Measurements from ENCODE around the gene ASB4. TPM values are rescaled to one million over a fixed set of nuclear protein-coding genes. Genes with fewer than 3 reads are reported as not detected.

ASB4 gene
- total RNA-seq, 1 donor from 2014 or later, result 0.11 TPM

- Histone ChIP-seq H3K9me3 (no peaks in the 10 kb centered on the region), H3K36me3 (no peaks in the 10 kb centered on the region), H3K4me3 (no peak overlapping the region), H3K27ac (no peak overlapping the region), H3K4me1 (no peaks in the 10 kb centered on the region), H3K27me3 (no peaks in the 10 kb centered on the region)
- intact Hi-C loops (cut with DNase I), result loop anchor here (10.0 kb wide), 1 partner anchor 359 kb away; no protein-coding TSS in a partner anchor
- TF ChIP-seq, protein P1, sequence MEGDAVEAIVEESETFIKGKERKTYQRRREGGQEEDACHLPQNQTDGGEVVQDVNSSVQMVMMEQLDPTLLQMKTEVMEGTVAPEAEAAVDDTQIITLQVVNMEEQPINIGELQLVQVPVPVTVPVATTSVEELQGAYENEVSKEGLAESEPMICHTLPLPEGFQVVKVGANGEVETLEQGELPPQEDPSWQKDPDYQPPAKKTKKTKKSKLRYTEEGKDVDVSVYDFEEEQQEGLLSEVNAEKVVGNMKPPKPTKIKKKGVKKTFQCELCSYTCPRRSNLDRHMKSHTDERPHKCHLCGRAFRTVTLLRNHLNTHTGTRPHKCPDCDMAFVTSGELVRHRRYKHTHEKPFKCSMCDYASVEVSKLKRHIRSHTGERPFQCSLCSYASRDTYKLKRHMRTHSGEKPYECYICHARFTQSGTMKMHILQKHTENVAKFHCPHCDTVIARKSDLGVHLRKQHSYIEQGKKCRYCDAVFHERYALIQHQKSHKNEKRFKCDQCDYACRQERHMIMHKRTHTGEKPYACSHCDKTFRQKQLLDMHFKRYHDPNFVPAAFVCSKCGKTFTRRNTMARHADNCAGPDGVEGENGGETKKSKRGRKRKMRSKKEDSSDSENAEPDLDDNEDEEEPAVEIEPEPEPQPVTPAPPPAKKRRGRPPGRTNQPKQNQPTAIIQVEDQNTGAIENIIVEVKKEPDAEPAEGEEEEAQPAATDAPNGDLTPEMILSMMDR (IDR thresholded peaks at IDR 0.05), result no peak
- no peak for DNase-seq (ENCODE audit: low spot score in 2 of 2)
These were observed 39.8 kb downstream of the ASB4 start for GRCh38 chr7:95525503-95525902.

- intact Hi-C loops (cut with DNase I), result loop anchor here (2.0 to 10.0 kb wide), 2 partner anchors 19 to 359 kb away; no protein-coding TSS in a partner anchor
- Histone ChIP-seq H3K4me1 (no peaks in the 10 kb centered on the region), H3K36me3 (no peaks in the 10 kb centered on the region), H3K9me3 (no peaks in the 10 kb centered on the region), H3K4me3 (no peak overlapping the region), H3K27ac (no peak overlapping the region), H3K27me3 (no peaks in the 10 kb centered on the region)
- no peak for DNase-seq (ENCODE audit: low spot score in 2 of 2)
- TF ChIP-seq, protein P1 (IDR thresholded peaks at IDR 0.05), result no peak
These were observed 40.5 kb downstream of the ASB4 start for GRCh38 chr7:95526128-95526738.

- Histone ChIP-seq H3K36me3 (no peaks in the 10 kb centered on the region), H3K27ac (no peak overlapping the region), H3K9me3 (no peaks in the 10 kb centered on the region), H3K27me3 (no peaks in the 10 kb centered on the region), H3K4me3 (no peak overlapping the region), H3K4me1 (no peaks in the 10 kb centered on the region)
- peak in 1 of 2 donors; percentile 69 for DNase-seq (ENCODE audit: low spot score in 2 of 2)
- TF ChIP-seq, protein P1 (IDR thresholded peaks at IDR 0.05), result peak; percentile 69 to 90 (median 78)
- intact Hi-C loops (cut with DNase I), result loop anchor here (1.0 to 10.0 kb wide), 4 partner anchors 18 to 358 kb away; no protein-coding TSS in a partner anchor
These were observed 41.5 kb downstream of the ASB4 start for GRCh38 chr7:95527033-95527775.

- TF ChIP-seq, protein P1 (IDR thresholded peaks at IDR 0.05), result no peak
- H3K27me3 ChIP-seq, result no peaks in the 10 kb centered on the region
- intact Hi-C loops (cut with DNase I), result loop anchor here (1.0 to 10.0 kb wide), 4 partner anchors 17 to 357 kb away; no protein-coding TSS in a partner anchor
- H3K27ac ChIP-seq, result no peak overlapping the region
- H3K4me1 ChIP-seq, result no peaks in the 10 kb centered on the region
- no peaks in the 10 kb centered on the region for H3K9me3 ChIP-seq
- H3K4me3 ChIP-seq, result no peak overlapping the region
- DNase-seq (ENCODE audit: low spot score in 2 of 2), result peak in 1 of 2 donors; percentile 67
- H3K36me3 ChIP-seq, result no peaks in the 10 kb centered on the region
These were observed 42.1 kb downstream of the ASB4 start for GRCh38 chr7:95527776-95528250.

GRCh38 chr7:95529701-95530100 lies 44.0 kb downstream of the ASB4 start:
- H3K4me1 ChIP-seq, result no peaks in the 10 kb centered on the region
- no peaks in the 10 kb centered on the region for H3K36me3 ChIP-seq
- intact Hi-C loops (cut with DNase I), result loop anchor here (10.0 kb wide), 1 partner anchor 355 kb away; no protein-coding TSS in a partner anchor
- no peak overlapping the region for H3K4me3 ChIP-seq
- no peaks in the 10 kb centered on the region for H3K9me3 ChIP-seq
- DNase-seq (ENCODE audit: low spot score in 2 of 2), result no peak
- H3K27me3 ChIP-seq, result no peaks in the 10 kb centered on the region
- no peak overlapping the region for H3K27ac ChIP-seq
- TF ChIP-seq, protein P1 (IDR thresholded peaks at IDR 0.05), result no peak

All from ascending aorta (tissue), 2 donors.